GM23338 (cell line): ENCODE data around the gene FOXA1.

Experiments
- EZH2 ChIP-seq: fragments of 200-600 bp; sonication (generic); IDR thresholded peaks from one replicate; pipeline ENCODE4 v1.8.0; 2017; ENCODE audit warnings: antibody characterized with exemption, mild to moderate bottlenecking, low read depth; ENCODE audit not compliant: unreplicated experiment
- EZH2phosphoT487 ChIP-seq: fragments of 200-600 bp; sonication (generic); IDR thresholded peaks from one replicate; pipeline ENCODE4 v1.8.1; 2018; ENCODE audit warnings: antibody characterized with exemption; ENCODE audit not compliant: unreplicated experiment
- POLR2AphosphoS5 ChIP-seq: IDR thresholded peaks from 2 replicates; pipeline ENCODE4 v1.6.1; 2016; ENCODE audit warnings: antibody characterized with exemption, low read depth
- STAT1 ChIP-seq: IDR thresholded peaks from one replicate; pipeline ENCODE4 v1.6.1; 2016; ENCODE audit warnings: antibody characterized with exemption; ENCODE audit not compliant: unreplicated experiment
- TF ChIP-seq, protein P1 (sequence below), 2 experiments: fragments of 200-600 bp in 1 of 2; sonication (generic) in 1 of 2; conservative IDR thresholded peaks; 2 replicates each; pipeline versions ENCODE4 v1.5.1 to v1.6.1; 2016 to 2017; ENCODE audit warnings: antibody characterized with exemption in 2 of 2, low read depth in 2 of 2, mild to moderate bottlenecking in 2 of 2, moderate library complexity in 1 of 2
- TF ChIP-seq, protein P2 (sequence below): fragments of 250-450 bp; sonication (Bioruptor Pico); IDR thresholded peaks from 2 replicates; pipeline ENCODE4 v1.5.0; 2020; ENCODE audit warnings: mild to moderate bottlenecking, moderate library complexity

DNA sequence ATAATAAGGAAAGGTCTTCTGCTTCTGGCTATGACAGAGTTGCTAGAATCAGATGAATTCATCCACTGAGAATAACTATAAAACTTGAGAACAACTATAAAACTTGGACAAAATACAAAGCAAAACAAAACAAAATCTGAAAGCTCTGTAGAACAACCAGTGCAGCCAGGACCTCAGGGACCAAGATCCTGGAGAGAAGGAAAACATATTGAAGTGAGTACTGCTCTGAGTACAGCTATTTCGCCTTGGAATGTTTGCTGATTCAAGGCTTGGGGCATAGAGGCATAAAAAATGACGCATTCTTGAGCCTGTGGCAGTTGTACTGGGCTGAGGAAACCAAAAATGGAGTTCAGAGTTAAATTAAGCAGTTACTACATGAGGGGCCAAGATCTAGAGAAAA lies 21.7 kb downstream of the FOXA1 start:
- no peak for TF ChIP-seq POLR2AphosphoS5
- TF ChIP-seq, protein P1, sequence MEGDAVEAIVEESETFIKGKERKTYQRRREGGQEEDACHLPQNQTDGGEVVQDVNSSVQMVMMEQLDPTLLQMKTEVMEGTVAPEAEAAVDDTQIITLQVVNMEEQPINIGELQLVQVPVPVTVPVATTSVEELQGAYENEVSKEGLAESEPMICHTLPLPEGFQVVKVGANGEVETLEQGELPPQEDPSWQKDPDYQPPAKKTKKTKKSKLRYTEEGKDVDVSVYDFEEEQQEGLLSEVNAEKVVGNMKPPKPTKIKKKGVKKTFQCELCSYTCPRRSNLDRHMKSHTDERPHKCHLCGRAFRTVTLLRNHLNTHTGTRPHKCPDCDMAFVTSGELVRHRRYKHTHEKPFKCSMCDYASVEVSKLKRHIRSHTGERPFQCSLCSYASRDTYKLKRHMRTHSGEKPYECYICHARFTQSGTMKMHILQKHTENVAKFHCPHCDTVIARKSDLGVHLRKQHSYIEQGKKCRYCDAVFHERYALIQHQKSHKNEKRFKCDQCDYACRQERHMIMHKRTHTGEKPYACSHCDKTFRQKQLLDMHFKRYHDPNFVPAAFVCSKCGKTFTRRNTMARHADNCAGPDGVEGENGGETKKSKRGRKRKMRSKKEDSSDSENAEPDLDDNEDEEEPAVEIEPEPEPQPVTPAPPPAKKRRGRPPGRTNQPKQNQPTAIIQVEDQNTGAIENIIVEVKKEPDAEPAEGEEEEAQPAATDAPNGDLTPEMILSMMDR (conservative IDR thresholded peaks at IDR 0.05; ENCODE audit: low read depth in 2 of 2) = no peak
- TF ChIP-seq EZH2phosphoT487 = no peak
- TF ChIP-seq EZH2 = no peak
- TF ChIP-seq, protein P2, sequence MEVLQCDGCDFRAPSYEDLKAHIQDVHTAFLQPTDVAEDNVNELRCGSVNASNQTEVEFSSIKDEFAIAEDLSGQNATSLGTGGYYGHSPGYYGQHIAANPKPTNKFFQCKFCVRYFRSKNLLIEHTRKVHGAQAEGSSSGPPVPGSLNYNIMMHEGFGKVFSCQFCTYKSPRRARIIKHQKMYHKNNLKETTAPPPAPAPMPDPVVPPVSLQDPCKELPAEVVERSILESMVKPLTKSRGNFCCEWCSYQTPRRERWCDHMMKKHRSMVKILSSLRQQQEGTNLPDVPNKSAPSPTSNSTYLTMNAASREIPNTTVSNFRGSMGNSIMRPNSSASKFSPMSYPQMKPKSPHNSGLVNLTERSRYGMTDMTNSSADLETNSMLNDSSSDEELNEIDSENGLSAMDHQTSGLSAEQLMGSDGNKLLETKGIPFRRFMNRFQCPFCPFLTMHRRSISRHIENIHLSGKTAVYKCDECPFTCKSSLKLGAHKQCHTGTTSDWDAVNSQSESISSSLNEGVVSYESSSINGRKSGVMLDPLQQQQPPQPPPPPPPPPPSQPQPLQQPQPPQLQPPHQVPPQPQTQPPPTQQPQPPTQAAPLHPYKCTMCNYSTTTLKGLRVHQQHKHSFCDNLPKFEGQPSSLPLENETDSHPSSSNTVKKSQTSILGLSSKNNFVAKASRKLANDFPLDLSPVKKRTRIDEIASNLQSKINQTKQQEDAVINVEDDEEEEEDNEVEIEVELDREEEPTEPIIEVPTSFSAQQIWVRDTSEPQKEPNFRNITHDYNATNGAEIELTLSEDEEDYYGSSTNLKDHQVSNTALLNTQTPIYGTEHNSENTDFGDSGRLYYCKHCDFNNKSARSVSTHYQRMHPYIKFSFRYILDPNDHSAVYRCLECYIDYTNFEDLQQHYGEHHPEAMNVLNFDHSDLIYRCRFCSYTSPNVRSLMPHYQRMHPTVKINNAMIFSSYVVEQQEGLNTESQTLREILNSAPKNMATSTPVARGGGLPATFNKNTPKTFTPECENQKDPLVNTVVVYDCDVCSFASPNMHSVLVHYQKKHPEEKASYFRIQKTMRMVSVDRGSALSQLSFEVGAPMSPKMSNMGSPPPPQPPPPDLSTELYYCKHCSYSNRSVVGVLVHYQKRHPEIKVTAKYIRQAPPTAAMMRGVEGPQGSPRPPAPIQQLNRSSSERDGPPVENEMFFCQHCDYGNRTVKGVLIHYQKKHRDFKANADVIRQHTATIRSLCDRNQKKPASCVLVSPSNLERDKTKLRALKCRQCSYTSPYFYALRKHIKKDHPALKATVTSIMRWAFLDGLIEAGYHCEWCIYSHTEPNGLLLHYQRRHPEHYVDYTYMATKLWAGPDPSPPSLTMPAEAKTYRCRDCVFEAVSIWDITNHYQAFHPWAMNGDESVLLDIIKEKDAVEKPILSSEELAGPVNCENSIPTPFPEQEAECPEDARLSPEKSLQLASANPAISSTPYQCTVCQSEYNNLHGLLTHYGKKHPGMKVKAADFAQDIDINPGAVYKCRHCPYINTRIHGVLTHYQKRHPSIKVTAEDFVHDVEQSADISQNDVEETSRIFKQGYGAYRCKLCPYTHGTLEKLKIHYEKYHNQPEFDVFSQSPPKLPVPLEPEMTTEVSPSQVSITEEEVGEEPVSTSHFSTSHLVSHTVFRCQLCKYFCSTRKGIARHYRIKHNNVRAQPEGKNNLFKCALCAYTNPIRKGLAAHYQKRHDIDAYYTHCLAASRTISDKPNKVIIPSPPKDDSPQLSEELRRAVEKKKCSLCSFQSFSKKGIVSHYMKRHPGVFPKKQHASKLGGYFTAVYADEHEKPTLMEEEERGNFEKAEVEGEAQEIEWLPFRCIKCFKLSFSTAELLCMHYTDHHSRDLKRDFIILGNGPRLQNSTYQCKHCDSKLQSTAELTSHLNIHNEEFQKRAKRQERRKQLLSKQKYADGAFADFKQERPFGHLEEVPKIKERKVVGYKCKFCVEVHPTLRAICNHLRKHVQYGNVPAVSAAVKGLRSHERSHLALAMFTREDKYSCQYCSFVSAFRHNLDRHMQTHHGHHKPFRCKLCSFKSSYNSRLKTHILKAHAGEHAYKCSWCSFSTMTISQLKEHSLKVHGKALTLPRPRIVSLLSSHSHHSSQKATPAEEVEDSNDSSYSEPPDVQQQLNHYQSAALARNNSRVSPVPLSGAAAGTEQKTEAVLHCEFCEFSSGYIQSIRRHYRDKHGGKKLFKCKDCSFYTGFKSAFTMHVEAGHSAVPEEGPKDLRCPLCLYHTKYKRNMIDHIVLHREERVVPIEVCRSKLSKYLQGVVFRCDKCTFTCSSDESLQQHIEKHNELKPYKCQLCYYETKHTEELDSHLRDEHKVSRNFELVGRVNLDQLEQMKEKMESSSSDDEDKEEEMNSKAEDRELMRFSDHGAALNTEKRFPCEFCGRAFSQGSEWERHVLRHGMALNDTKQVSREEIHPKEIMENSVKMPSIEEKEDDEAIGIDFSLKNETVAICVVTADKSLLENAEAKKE (CRISPR knock-in tag) = no peak
- TF ChIP-seq STAT1 = no peak
